SK-N-SH (cell line): ENCODE measurements around the gene BABAM1. TPM values are rescaled to one million over a fixed set of nuclear protein-coding genes. Genes with fewer than 3 reads are reported as not detected.

Experiments used
- CHD2 ChIP-seq: fragments of 150-350 bp; IDR thresholded peaks from 2 replicates; pipeline ENCODE4 v1.6.1; 2018; ENCODE audit warnings: low read length; ENCODE audit not compliant: partially characterized antibody
- EP300 ChIP-seq, 2 experiments: IDR thresholded peaks; 2 replicates each; pipeline versions ENCODE4 v1.4.0 to v1.6.1; 2012; ENCODE audit warnings: borderline replicate concordance in 1 of 2, low read depth in 1 of 2, low read length in 1 of 2
- EZH2phosphoT487 ChIP-seq: fragments of 200-600 bp; sonication (generic); IDR thresholded peaks from 2 replicates; pipeline ENCODE4 v1.6.1; 2017; ENCODE audit warnings: low read depth, mixed run types, mild to moderate bottlenecking, antibody characterized with exemption, moderate library complexity, borderline replicate concordance
- FOSL2 ChIP-seq: IDR thresholded peaks from 2 replicates; pipeline ENCODE4 v1.4.0; 2012; ENCODE audit warnings: low read depth, mild to moderate bottlenecking, moderate library complexity, borderline replicate concordance
- FOXJ3 ChIP-seq: sonication (generic); formaldehyde crosslinking; IDR thresholded peaks from 2 replicates; pipeline ENCODE4 v1.5.1; 2020; ENCODE audit warnings: mild to moderate bottlenecking, missing genetic modification reagents
- GABPA ChIP-seq: IDR thresholded peaks from 2 replicates; pipeline ENCODE4 v1.4.0; 2012; ENCODE audit warnings: low read depth, mild to moderate bottlenecking
- GATA2 ChIP-seq: sonication (generic); formaldehyde crosslinking; IDR thresholded peaks from 2 replicates; pipeline ENCODE4 v1.5.0; 2020; ENCODE audit warnings: mild to moderate bottlenecking, missing genetic modification reagents
- JUND ChIP-seq: IDR thresholded peaks from 2 replicates; pipeline ENCODE4 v1.4.0; 2012
- MEF2A ChIP-seq: IDR thresholded peaks from 2 replicates; pipeline ENCODE4 v1.4.0; 2012; ENCODE audit warnings: low read depth, borderline replicate concordance
- NFIC ChIP-seq: IDR thresholded peaks from 2 replicates; pipeline ENCODE4 v1.4.0; 2012; ENCODE audit warnings: borderline replicate concordance
- POLR2AphosphoS5 ChIP-seq: IDR thresholded peaks from 2 replicates; pipeline ENCODE4 v1.6.1; 2012; ENCODE audit warnings: low read depth, low read length
- RAD21 ChIP-seq: IDR thresholded peaks from 2 replicates; pipeline ENCODE4 v1.6.1; 2012; ENCODE audit warnings: mild to moderate bottlenecking, low read length
- RFX5 ChIP-seq: IDR thresholded peaks from 2 replicates; pipeline ENCODE4 v1.6.1; 2012; ENCODE audit warnings: mild to moderate bottlenecking, improper control_type of control experiment, low read length
- RXRA ChIP-seq: IDR thresholded peaks from 2 replicates; pipeline ENCODE4 v1.4.0; 2012; ENCODE audit warnings: low read depth, mild to moderate bottlenecking, borderline replicate concordance
- TCF12 ChIP-seq: IDR thresholded peaks from 2 replicates; pipeline ENCODE4 v1.4.0; 2012
- TEAD4 ChIP-seq: IDR thresholded peaks from 2 replicates; pipeline ENCODE4 v1.4.0; 2012; ENCODE audit warnings: mild to moderate bottlenecking, borderline replicate concordance; ENCODE audit not compliant: insufficient read depth
- YY1 ChIP-seq: IDR thresholded peaks from 2 replicates; pipeline ENCODE4 v1.4.0; 2012; ENCODE audit warnings: low read depth, mild to moderate bottlenecking
- polyA plus RNA-seq, 3 experiments: library from polyadenylated mRNA; depleted of rRNA; stranded (reverse); fragments of >200 nt; gene quantifications; 2 replicates each; pipeline ENCODE4 v1.2.3, GENCODE V29; 2012
- TF ChIP-seq, protein P1 (sequence below): fragments of 200-600 bp; sonication (generic); IDR thresholded peaks from 2 replicates; pipeline ENCODE4 v1.6.1; 2017; ENCODE audit warnings: antibody characterized with exemption, mild to moderate bottlenecking, moderate library complexity
- TF ChIP-seq, protein P2 (sequence below): IDR thresholded peaks from 2 replicates; pipeline ENCODE4 v1.4.0; 2012; ENCODE audit warnings: low read depth, borderline replicate concordance
- TF ChIP-seq, protein P3 (sequence below): fragments of 150-350 bp; IDR thresholded peaks from 2 replicates; pipeline ENCODE4 v1.6.1; 2016; ENCODE audit warnings: mild to moderate bottlenecking, low read depth, low read length
- TF ChIP-seq, protein P4 (sequence below): IDR thresholded peaks from 2 replicates; pipeline ENCODE4; 2012
- TF ChIP-seq, protein P5 (sequence below): fragments of 150-350 bp; IDR thresholded peaks from 2 replicates; pipeline ENCODE4 v1.6.1; 2017; ENCODE audit warnings: antibody characterized with exemption, low read length, low read depth, borderline replicate concordance
- TF ChIP-seq, protein P6 (sequence below): IDR thresholded peaks from 2 replicates; pipeline ENCODE4 v1.4.0; 2012; ENCODE audit warnings: low read depth
- TF ChIP-seq, protein P7 (sequence below): IDR thresholded peaks from 2 replicates; pipeline ENCODE4 v1.4.0; 2012; ENCODE audit warnings: low read depth, borderline replicate concordance

Gene BABAM1
- polyA plus RNA-seq, 1 of the 3 experiments (the other 2 are of a cell fraction): 192 TPM

DNA sequence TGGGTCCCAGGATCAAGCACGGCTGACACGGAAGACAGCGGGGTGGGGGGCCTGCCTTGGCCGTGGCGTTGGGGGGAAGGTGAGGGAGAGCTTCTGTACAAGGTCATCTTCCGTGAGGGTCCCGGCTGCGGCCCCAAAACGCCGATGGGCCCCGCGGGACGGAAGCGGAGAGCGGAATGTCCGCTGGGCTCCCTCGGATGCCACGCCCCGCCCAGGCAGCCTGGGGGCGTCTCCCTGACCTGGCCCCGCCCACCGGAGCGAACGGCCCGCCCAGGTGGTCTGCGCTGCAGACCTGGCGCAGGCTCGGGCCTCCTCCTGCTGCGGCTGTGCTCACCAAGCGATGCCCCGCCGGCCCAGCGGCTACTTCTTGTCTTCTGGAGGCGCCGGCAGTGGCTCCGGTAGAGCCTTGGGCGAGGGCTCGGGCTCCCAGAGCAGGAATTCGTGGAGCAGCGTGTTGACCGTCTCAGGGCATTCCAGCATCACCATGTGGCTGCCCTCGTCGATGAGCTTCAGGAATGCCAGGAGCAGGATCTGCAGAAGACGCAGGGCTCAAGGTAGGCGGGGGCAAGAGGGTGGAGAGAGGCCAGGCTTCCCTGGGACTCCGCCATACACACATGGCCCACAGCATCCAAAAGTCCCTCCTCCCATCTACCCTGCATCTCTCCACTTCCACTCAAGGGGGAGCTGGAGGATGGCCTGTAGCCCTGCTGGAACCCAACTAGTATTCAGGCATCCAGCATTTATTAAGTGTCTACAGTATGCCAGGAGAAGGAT, 25.2 kb downstream of the BABAM1 start (continued):
- TF ChIP-seq, protein P1, sequence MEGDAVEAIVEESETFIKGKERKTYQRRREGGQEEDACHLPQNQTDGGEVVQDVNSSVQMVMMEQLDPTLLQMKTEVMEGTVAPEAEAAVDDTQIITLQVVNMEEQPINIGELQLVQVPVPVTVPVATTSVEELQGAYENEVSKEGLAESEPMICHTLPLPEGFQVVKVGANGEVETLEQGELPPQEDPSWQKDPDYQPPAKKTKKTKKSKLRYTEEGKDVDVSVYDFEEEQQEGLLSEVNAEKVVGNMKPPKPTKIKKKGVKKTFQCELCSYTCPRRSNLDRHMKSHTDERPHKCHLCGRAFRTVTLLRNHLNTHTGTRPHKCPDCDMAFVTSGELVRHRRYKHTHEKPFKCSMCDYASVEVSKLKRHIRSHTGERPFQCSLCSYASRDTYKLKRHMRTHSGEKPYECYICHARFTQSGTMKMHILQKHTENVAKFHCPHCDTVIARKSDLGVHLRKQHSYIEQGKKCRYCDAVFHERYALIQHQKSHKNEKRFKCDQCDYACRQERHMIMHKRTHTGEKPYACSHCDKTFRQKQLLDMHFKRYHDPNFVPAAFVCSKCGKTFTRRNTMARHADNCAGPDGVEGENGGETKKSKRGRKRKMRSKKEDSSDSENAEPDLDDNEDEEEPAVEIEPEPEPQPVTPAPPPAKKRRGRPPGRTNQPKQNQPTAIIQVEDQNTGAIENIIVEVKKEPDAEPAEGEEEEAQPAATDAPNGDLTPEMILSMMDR: peak; percentile 67
- TF ChIP-seq MEF2A: no peak
- TF ChIP-seq, protein P2, sequence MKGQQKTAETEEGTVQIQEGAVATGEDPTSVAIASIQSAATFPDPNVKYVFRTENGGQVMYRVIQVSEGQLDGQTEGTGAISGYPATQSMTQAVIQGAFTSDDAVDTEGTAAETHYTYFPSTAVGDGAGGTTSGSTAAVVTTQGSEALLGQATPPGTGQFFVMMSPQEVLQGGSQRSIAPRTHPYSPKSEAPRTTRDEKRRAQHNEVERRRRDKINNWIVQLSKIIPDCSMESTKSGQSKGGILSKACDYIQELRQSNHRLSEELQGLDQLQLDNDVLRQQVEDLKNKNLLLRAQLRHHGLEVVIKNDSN: no peak
- no peak for TF ChIP-seq FOXJ3 (CRISPR knock-in tag)
- TF ChIP-seq, protein P3, sequence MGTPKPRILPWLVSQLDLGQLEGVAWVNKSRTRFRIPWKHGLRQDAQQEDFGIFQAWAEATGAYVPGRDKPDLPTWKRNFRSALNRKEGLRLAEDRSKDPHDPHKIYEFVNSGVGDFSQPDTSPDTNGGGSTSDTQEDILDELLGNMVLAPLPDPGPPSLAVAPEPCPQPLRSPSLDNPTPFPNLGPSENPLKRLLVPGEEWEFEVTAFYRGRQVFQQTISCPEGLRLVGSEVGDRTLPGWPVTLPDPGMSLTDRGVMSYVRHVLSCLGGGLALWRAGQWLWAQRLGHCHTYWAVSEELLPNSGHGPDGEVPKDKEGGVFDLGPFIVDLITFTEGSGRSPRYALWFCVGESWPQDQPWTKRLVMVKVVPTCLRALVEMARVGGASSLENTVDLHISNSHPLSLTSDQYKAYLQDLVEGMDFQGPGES: no peak
- TF ChIP-seq, protein P4, sequence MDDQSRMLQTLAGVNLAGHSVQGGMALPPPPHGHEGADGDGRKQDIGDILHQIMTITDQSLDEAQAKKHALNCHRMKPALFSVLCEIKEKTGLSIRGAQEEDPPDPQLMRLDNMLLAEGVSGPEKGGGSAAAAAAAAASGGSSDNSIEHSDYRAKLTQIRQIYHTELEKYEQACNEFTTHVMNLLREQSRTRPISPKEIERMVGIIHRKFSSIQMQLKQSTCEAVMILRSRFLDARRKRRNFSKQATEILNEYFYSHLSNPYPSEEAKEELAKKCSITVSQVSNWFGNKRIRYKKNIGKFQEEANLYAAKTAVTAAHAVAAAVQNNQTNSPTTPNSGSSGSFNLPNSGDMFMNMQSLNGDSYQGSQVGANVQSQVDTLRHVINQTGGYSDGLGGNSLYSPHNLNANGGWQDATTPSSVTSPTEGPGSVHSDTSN: no peak
- peak; percentile 34 for TF ChIP-seq POLR2AphosphoS5
- TF ChIP-seq NFIC: no peak
- TF ChIP-seq EP300 (IDR thresholded peaks at IDR 0.05; ENCODE audit: borderline replicate concordance in 1 of 2, low read depth in 1 of 2, low read length in 1 of 2): no peak
- TF ChIP-seq EZH2phosphoT487: no peak
- peak; percentile 80 for TF ChIP-seq RAD21
- TF ChIP-seq GABPA: no peak
- TF ChIP-seq, protein P5, sequence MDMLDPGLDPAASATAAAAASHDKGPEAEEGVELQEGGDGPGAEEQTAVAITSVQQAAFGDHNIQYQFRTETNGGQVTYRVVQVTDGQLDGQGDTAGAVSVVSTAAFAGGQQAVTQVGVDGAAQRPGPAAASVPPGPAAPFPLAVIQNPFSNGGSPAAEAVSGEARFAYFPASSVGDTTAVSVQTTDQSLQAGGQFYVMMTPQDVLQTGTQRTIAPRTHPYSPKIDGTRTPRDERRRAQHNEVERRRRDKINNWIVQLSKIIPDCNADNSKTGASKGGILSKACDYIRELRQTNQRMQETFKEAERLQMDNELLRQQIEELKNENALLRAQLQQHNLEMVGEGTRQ: no peak
- no peak for TF ChIP-seq GATA2 (CRISPR knock-in tag)
- TF ChIP-seq CHD2: no peak
- TF ChIP-seq RFX5: no peak
- no peak for TF ChIP-seq JUND
- TF ChIP-seq, protein P6, sequence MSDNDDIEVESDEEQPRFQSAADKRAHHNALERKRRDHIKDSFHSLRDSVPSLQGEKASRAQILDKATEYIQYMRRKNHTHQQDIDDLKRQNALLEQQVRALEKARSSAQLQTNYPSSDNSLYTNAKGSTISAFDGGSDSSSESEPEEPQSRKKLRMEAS: peak; percentile 60; the same call in 1 of the 2 replicates
- no peak for TF ChIP-seq RXRA
- 0 out of 2 replicates have a peak, but pooled peaks have one; percentile 27 for TF ChIP-seq YY1
- TF ChIP-seq, protein P7, sequence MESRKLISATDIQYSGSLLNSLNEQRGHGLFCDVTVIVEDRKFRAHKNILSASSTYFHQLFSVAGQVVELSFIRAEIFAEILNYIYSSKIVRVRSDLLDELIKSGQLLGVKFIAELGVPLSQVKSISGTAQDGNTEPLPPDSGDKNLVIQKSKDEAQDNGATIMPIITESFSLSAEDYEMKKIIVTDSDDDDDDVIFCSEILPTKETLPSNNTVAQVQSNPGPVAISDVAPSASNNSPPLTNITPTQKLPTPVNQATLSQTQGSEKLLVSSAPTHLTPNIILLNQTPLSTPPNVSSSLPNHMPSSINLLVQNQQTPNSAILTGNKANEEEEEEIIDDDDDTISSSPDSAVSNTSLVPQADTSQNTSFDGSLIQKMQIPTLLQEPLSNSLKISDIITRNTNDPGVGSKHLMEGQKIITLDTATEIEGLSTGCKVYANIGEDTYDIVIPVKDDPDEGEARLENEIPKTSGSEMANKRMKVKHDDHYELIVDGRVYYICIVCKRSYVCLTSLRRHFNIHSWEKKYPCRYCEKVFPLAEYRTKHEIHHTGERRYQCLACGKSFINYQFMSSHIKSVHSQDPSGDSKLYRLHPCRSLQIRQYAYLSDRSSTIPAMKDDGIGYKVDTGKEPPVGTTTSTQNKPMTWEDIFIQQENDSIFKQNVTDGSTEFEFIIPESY: no peak
- no peak for TF ChIP-seq TEAD4
- TF ChIP-seq TCF12: no peak
- no peak for TF ChIP-seq FOSL2
